Thoracic aorta (tissue), 2 donors: Measurements from ENCODE around the gene PCBP3. TPM values are rescaled to one million over a fixed set of nuclear protein-coding genes. Genes with fewer than 3 reads are reported as not detected.
"Not testable (repeated sequence)": the region's sequence is repeated elsewhere in the genome, so short reads cannot be mapped to it uniquely, and the experiment has no call there.

Experiments
- ATAC-seq: fragments of 150-250 bp; one replicate; pipeline ENCODE4 v1.8.0; 2017; ENCODE audit warnings: low read depth; ENCODE audit not compliant: insufficient number of reproducible peaks, low FRiP score
- DNase-seq: peaks from one replicate; pipeline ENCODE4 v3.0.0-alpha.2; 2020; ENCODE audit warnings: low spot score
- H3K27ac ChIP-seq, 2 donors: fragments of 200-600 bp; sonication (generic); 1 replicate in 1 of 2; 2 replicates in 1 of 2; pipeline ENCODE4 v1.5.1; 2016; ENCODE audit warnings: mild to moderate bottlenecking in 2 of 2, moderate library complexity in 2 of 2
- H3K27me3 ChIP-seq: fragments of 200-600 bp; sonication (generic); replicated peaks from 2 replicates; pipeline ENCODE4 v1.6.0; 2016; ENCODE audit warnings: mild to moderate bottlenecking; ENCODE audit not compliant: insufficient read depth
- H3K36me3 ChIP-seq: fragments of 200-600 bp; sonication (generic); one replicate; pipeline ENCODE4 v1.5.1; 2016
- H3K4me1 ChIP-seq, 2 donors: fragments of 200-600 bp; sonication (generic); 1 replicate in 1 of 2; 2 replicates in 1 of 2; pipeline versions ENCODE4 v1.5.1 to v1.6.0; 2016; ENCODE audit warnings: low read depth in 2 of 2, mild to moderate bottlenecking in 1 of 2; ENCODE audit not compliant: control insufficient read depth in 1 of 2
- H3K4me3 ChIP-seq: fragments of 200-600 bp; sonication (generic); 2 replicates; pipeline ENCODE4 v1.5.1; 2016; ENCODE audit warnings: mild to moderate bottlenecking
- H3K9me3 ChIP-seq: fragments of 200-600 bp; sonication (generic); 2 replicates; pipeline ENCODE4 v1.5.1; 2016
- total RNA-seq, 2 donors: library from RNA; depleted of rRNA; stranded (reverse); fragments of >200 nt; gene quantifications; one replicate each; pipeline versions ENCODE4 v1.1.0 to v1.2.3, GENCODE V29; 2016
- TF ChIP-seq, protein P1 (sequence below): fragments of 200-600 bp; sonication (generic); IDR thresholded peaks from one replicate; pipeline ENCODE4 v1.5.1; 2019; ENCODE audit warnings: antibody characterized with exemption

Gene PCBP3
- total RNA-seq, 2 donors from 2014 or later = 4.5 to 28.4 TPM

GRCh38 chr21:45709173-45709572, 65.6 kb downstream of the PCBP3 start:
- Histone ChIP-seq H3K27me3 (no peaks in the 10 kb centered on the region), H3K36me3 (no peaks in the 10 kb centered on the region), H3K27ac (no peak overlapping the region), H3K9me3 (peaks cover 4% of the 10 kb centered on the region), H3K4me1 (no peaks in the 10 kb centered on the region), H3K4me3 (no peak overlapping the region)
- DNase-seq (no peak), ATAC-seq (no peak)
- TF ChIP-seq, protein P1, sequence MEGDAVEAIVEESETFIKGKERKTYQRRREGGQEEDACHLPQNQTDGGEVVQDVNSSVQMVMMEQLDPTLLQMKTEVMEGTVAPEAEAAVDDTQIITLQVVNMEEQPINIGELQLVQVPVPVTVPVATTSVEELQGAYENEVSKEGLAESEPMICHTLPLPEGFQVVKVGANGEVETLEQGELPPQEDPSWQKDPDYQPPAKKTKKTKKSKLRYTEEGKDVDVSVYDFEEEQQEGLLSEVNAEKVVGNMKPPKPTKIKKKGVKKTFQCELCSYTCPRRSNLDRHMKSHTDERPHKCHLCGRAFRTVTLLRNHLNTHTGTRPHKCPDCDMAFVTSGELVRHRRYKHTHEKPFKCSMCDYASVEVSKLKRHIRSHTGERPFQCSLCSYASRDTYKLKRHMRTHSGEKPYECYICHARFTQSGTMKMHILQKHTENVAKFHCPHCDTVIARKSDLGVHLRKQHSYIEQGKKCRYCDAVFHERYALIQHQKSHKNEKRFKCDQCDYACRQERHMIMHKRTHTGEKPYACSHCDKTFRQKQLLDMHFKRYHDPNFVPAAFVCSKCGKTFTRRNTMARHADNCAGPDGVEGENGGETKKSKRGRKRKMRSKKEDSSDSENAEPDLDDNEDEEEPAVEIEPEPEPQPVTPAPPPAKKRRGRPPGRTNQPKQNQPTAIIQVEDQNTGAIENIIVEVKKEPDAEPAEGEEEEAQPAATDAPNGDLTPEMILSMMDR = no peak

DNA sequence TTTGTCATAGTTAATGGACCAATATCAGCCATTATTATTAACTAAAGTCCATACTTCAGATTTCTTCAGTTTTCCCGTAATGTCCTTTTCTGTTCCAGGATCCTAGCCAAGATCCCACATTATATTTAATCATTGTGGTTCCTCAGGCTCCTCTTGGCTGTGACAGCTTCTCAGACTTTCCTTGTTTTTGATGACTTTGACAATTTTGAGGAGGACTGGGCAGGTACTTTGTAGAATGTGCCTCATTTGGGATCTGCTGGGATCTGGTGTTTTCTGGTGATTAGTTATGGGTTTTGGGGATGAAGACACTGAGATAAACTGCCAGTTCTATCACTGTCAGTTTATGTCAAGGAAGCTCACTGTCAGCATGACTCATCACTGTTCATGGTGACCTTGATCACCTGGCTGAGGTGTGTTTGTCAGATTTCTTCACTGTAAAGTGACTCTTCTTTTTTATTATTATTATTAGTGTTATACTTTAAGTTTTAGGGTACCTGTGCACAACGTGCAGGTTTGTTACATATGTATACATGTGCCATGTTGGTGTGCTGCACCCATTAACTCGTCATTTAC, 66.3 kb downstream of the PCBP3 start:
- TF ChIP-seq, protein P1 = no peak
- no peak overlapping the region for H3K4me3 ChIP-seq
- ATAC-seq (no peak), DNase-seq (no peak)
- peaks cover 4% of the 10 kb centered on the region for H3K9me3 ChIP-seq
- no peaks in the 10 kb centered on the region for H3K27me3 ChIP-seq
- H3K27ac ChIP-seq = no peak overlapping the region
- no peaks in the 10 kb centered on the region for H3K4me1 ChIP-seq
- no peaks in the 10 kb centered on the region for H3K36me3 ChIP-seq

DNA sequence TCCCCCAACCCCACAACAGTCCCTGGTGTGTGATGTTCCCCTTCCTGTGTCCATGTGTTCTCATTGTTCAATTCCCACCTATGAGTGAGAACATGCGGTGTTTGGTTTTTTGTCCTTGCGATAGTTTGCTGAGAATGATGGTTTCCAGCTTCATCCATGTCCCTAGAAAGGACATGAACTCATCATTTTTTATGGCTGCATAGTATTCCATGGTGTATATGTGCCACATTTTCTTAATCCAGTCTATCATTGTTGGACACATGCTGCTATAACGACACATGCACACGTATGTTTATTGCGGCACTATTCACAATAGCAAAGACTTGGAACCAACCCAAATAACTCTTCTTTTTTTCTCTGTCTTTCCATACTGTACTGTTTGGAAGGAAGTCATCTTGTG, 66.8 kb downstream of the PCBP3 start:
- not testable (repeated sequence) for H3K27ac ChIP-seq, H3K27me3 ChIP-seq, ATAC-seq, H3K36me3 ChIP-seq, H3K4me1 ChIP-seq, H3K9me3 ChIP-seq, H3K4me3 ChIP-seq, DNase-seq

GRCh38 chr21:45713613-45714012, 70.1 kb downstream of the PCBP3 start:
- no peak overlapping the region for H3K4me3 ChIP-seq
- no peaks in the 10 kb centered on the region for H3K4me1 ChIP-seq
- no peak for DNase-seq
- no peak overlapping the region for H3K27ac ChIP-seq
- no peak for ATAC-seq
- no peaks in the 10 kb centered on the region for H3K36me3 ChIP-seq
- no peaks in the 10 kb centered on the region for H3K27me3 ChIP-seq
- H3K9me3 ChIP-seq = peaks cover 4% of the 10 kb centered on the region
- TF ChIP-seq, protein P1 = no peak

- Histone ChIP-seq H3K36me3 (no peaks in the 10 kb centered on the region), H3K4me3 (no peak overlapping the region), H3K27me3 (no peaks in the 10 kb centered on the region), H3K9me3 (peaks cover 4% of the 10 kb centered on the region), H3K4me1 (no peaks in the 10 kb centered on the region), H3K27ac (no peak overlapping the region)
- no peak for DNase-seq
- ATAC-seq = no peak
- TF ChIP-seq, protein P1 = no peak
Observed at GRCh38 chr21:45715441-45715840, 71.9 kb downstream of the PCBP3 start.

DNA sequence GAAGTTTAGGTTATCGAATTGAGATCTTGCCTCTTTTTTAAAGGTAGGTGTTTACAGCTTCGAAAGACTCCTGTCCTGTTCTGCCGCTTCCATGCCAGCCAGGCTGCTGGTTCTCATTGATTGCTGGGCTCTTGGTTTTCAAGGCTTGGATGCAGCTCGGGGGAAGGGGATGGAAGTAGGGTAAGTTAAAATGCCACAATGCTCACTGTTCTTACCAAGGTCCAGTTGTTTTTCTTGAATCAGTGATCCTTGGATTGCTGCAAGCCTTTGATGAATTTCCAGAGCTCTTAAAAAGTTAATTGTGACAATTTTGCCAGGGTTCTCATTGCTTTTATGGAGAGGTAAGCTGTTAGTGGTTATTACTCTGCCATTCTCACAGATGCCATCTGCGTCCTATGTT, 74.9 kb downstream of the PCBP3 start:
- Histone ChIP-seq H3K27ac (no peak overlapping the region), H3K4me1 (no peaks in the 10 kb centered on the region), H3K27me3 (no peaks in the 10 kb centered on the region), H3K36me3 (no peaks in the 10 kb centered on the region), H3K9me3 (no peaks in the 10 kb centered on the region), H3K4me3 (no peak overlapping the region)
- DNase-seq (no peak), ATAC-seq (no peak)
- TF ChIP-seq, protein P1 = no peak
